HUDEP-2 (cell line): ENCODE results near the gene TBKBP1.
"Not testable (repeated sequence)": the region's sequence is repeated elsewhere in the genome, so short reads cannot be mapped to it uniquely, and the experiment has no call there.

Source experiments
- DNase-seq, 76 experiments: peaks; one replicate each; lab custom pipeline; 2025; ENCODE audit not compliant: unreplicated experiment in 76 of 76; lab: John Stamatoyannopoulos, UW

TBKBP1 gene

DNA sequence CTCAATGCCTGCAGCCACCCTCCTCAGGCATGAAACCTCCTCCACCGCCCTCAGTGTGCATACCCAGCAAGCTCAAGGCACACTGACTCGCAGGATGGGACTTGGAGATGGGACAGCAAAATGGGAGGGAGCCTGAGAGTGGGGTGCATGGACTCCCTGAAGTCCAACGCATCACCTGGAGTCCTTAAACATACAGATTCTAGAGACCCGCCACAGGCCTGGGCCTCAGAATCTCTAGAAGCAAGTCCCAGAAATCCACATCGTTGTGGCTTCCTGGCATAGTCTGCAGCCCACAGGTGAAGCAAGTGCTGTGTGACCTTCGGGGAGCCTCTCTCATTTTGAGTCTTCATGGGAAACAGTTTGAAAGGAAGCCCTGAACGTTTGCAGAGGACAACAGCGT lies 35.5 kb downstream of the TBKBP1 start:
- no peak for DNase-seq

DNA sequence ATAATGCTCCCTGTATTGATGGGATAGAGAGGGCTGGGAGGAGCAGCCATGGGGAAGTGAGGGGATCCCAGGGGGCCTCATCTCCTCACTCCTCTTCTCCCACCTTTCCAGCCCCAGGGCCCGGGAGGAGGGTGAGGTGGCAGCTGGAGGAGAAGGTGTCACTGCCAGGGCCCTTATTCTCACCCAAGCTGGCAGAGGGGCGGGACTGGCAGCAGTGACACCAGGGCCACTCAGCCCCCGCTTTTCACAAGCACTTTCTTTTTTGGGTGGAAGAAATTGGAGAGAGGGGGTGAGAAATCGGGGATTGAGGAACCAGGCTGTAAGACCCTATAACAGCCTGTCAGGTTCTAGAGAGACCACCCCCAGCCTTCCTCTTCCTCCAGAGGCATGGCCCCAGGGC lies 36.7 kb downstream of the TBKBP1 start:
- DNase-seq = no peak

DNA sequence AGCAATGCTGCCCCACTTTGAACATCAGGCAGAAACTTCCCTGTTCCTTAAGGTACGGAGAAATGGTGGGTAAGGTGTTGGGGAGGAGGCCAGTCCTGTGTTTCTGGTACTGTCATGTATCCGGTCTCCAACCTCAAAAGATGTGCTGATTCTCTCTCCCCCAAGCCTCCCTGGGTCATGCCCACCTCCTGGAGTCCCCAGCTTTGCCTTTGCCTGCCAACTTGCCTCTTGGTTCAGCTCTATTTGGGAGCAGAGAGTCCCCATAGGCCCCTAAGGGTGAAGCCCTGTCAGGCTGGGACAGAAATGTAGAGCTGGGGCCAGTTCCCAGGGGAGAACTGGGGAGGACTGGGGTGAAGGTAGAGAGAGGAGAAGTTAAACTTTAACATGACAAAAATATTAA lies 37.4 kb downstream of the TBKBP1 start:
- no peak for DNase-seq

DNA sequence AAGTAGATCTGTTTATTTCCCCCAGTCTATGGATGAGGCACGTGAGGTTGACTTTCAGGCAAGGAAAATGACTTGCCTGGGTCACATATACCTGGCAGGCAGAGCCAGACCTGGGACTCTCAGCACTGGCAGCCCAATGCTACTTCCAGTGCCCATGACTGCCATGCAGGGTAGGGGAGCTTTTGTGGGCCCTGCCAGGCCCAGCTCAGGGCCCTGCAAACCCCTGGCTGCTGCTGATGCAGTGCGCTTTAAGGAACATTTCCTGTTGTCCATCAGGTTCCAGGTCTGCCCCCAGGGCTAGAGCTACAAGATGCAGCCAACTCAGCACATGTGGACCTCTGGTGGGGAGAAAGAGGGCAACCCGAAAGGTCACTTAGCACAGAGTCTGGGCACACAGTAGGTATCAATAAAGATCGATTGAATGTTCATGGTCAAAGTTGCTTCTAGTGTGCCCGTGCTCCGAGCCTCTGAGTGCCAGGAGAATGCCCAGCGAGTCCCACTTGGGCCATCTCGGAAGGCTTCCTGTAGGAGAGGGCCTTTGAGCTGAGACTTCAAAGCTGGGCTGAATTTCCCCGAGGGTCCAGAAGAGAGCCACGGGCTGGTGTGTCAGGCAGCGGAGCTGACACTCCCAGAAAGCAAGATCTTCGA lies 38.6 kb downstream of the TBKBP1 start:
- no peak for DNase-seq

DNA sequence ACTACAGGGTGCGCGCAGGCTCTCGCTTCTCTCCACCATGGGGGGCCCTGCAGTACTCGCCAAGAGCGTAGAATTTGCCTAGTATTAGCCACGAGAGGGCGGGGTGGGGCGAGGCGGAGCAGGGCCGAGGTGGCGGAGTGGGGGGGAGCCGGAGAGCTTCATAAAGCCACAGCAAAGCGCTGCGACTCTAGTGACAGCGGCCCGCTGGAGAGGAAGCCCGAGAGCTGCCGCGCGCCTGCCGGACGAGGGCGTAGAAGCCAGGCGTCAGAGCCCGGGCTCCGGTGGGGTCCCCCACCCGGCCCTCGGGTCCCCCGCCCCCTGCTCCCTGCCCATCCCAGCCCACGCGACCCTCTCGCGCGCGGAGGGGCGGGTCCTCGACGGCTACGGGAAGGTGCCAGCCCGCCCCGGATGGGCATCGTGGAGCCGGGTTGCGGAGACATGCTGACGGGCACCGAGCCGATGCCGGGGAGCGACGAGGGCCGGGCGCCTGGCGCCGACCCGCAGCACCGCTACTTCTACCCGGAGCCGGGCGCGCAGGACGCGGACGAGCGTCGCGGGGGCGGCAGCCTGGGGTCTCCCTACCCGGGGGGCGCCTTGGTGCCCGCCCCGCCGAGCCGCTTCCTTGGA lies 39.2 kb downstream of the TBKBP1 start, which contains the start of gene TBX21:
Gene TBX21 (plus strand): TSS at position 190 of the 627 bp plus-strand sequence. CDS start 219 bp downstream, at position 409.
- peak in 54 of 76 experiments; percentile 0 to 70 (median 40) for DNase-seq

DNA sequence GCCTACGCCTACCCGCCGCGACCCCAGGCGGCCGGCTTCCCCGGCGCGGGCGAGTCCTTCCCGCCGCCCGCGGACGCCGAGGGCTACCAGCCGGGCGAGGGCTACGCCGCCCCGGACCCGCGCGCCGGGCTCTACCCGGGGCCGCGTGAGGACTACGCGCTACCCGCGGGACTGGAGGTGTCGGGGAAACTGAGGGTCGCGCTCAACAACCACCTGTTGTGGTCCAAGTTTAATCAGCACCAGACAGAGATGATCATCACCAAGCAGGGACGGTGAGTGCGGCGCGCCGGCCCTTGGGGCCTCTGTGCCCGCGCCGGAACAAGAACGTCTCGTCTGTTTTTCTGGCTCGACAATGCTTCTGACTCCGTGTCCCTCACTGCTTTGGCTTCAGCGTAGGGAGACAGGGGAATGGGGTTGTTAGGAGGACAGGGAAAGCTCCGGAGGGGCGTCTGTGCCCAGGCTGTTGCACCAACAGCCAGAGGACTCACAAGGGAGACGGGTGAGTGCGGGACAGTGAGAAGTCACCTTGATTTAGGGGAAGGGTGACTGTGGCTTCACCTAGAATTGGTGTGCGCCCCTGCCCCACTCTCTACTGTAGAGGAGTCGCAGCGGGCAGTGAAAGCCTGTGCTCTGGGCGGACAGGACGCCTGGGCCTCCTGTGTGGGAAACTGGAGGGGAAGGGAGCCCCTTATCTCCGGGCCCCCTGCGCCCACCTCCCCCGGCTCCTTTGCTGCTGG lies 39.9 kb downstream of the TBKBP1 start:
- DNase-seq = no peak

DNA sequence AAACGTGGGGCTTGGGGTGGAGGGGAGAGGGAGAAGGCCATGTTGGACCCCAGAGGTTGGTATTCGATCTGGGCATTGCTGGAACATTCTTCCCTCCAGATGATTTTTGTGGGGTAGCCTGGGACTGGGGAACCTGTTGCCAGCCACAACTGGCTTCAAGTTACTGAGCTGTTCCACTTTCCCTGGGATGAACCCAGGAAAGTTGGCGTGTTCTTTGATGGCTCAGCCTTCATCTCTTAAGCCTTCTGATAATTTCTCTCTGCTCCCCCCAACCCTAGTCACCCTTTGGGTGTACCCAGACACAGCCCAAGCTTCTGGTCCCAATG lies 41.1 kb downstream of the TBKBP1 start:
- no peak for DNase-seq

DNA sequence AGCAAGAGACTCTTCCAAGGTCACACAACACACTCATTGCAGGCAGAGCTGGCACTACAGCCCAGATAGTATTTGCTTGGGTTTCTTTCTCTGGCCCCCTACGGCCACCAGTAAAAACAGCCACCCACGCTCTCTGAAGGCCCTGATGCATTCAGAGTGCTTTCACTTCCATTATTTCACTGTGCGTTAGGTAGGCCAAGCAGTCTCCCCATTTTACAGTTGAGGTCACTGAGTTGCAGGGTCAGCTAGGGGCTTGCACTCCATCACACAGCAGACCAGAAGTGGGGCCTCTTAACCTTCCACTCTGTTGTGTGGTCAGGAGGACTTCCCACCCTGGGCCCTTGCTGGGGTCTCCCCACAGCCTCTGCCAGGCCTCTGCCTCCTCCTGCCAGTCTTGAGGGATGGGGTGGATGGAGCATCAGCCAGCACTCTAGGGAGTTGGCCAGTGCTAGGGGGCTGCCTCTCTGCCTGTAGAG lies 41.6 kb downstream of the TBKBP1 start:
- no peak for DNase-seq

DNA sequence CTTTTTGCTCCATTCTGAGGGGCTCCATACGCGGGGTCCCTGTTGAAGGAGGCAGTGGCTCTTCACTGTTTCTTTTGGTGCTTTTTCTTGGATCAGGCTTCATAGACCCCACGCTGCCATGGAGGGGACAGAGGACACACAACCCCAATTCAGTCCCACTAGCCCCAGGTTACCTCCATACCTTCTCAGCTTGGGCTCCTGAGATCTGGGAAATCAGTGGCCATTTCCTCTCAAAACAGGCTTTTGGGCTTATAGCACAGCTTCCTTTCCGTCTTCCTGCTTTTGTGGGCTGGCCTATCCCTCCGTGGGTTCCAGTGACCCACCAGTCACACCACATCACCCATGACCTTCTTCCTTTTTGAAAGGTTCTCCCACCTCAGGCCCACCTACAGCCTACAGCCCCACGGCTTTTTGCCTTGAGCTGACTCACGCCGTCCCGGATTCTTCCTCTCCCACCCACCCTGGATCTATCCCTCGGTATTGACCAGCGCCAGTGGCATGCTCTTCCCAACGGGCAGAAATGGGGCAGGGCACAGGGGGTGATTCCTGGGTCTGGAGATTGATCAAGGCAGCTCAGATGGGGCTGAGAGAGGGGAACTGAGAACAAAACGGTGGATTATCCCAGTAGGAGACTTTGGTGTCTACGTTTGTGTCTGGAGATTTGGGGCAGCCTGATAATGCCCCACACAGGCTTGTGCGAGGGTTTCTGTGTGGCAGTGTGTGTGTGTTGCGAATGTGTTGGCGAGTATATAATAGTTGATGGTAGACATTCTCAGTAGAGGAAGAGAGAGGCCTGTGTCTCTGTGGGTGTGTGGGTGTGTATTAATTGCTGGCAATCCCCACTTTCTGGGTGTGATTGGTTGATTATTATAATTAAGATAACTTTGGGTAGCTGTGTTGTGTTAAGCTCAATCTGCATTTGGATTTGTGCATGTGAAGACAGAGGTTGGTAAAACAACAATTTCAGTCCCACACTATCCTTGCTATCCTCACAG lies 42.8 kb downstream of the TBKBP1 start:
- no peak for DNase-seq

DNA sequence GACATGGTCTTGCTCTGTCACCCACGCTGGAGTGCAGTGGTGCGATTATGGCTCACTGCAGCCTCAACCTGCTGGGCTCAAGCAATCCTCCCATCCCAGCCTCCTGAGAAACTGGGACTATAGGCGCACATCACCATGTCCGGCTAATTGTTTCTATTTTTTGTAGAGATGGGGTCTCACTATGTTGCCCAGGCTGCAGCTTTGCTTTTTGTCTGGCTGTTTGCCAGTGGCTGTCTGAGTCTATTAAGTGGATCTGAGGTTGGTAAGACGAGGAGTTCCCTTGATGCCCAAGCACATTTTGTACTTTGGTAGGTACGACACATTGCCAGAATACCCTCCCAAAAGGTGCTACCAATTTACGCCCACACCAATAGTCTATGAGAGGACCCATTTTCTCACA lies 44.2 kb downstream of the TBKBP1 start:
- no peak for DNase-seq

DNA sequence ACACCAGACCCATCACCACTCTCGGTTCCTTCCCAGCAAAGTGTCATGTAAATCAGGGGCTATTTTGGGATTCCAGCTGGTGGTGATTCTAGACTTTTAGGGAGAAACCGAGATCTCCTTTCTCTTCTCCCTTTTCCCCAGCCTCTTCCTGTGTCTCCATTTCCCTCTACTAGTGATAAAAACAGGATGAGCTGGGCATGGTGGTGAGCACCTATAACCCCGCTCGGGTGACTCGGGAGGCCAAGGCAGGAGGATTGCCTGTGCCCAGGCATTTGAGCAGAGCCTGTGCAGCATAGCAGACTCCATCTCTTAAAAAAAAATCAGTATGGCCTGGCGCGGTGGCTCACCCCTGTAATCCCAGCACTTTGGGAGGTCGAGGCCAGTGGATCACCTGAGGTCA lies 45.2 kb downstream of the TBKBP1 start:
- DNase-seq = no peak

DNA sequence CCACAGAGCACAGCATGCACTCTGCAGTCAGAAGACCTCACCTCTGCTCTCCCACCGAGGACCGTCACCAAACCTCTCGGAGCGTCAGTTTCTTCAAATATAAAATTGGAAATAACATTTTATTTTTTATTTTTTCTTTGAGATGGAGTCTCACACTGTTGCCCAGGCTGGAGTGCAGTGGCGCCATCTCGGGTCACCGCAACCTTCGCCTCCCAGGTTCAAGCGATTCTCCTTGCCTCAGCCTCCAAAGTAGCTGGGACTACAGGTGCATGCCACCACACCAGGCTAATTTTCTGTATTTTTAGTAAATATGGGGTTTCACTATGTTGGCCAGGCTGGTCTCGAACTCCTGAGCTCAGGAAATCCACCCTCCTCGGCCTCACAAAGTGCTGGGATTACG lies 46.0 kb downstream of the TBKBP1 start:
- DNase-seq = not testable (repeated sequence)

DNA sequence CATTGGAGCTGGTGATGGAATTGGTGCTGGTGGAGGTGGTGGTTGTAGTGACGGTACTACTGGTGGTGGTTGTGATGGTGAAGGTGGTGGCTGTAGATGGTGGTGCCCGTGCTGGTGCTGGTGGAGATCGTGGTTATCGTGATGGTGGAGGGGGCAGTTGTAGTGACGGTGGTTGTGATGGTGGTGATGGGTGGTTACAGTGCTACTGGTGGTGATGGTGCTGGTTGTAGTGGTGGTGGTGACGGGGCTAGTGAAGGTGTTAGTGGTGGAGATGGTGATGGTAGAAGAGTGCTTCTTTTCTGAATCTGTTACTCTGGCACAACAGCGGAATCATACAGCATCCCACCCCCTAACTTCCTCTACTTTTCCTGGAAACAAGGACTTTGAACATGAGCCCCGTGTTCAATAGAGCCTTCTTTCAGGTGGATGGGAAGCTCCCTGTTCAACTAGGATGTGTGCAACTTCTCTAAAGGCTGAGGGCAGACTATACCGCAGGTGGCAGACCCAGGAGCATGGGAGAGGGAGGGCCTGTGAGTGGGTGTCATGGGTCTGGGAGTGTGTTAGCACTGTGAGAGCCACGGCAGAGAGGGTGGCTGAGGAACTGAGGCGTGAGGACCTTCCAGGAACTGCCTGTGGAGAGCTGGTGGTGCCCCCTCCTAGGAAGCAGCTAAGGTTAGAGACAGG lies 47.3 kb downstream of the TBKBP1 start:
- DNase-seq = no peak

DNA sequence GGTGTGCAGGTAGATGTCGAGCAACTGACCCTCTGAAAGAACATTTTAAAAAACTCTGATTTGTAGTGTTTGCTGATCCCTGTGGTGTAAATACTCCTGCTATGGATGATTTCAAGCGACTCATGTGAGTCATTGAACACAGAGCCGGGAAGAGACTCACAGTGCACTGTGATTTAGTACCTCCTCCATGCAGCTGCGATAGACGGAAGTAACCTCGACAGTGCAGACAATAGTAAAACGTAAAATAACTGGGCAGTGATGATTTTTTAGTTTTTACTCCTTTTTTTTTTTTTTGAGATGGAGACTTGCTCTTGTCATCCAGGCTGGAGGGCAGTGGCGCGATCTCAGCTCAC lies 47.8 kb downstream of the TBKBP1 start:
- DNase-seq = no peak

DNA sequence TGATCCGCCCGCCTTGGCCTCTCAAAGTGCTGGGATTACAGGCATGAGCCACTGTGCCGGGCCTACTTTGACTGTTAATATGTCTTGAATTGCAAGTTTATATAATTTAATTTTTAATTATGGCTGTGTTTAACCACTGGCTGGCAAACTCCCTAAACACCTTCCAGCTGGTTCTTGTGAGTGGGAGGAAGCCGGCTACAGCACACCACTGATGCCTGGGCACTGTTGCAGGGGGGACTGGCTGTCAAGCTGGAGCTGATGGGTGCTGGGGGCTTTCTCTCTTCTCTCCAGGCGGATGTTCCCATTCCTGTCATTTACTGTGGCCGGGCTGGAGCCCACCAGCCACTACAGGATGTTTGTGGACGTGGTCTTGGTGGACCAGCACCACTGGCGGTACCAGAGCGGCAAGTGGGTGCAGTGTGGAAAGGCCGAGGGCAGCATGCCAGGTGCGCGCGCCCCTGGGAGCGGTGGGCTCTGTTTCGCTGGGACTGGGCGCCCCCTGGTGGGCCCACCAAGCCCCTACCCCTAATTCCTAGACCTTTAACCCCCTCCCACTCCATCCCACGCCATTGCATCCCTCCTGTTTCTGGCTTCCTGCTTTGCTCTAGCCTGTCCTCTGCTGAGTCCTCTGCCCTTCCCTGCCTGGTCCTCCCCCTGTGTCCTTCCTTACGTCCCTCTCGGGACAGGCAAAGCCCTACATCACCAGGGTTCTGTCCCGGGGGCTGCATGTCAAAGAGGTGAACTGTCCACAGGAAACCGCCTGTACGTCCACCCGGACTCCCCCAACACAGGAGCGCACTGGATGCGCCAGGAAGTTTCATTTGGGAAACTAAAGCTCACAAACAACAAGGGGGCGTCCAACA lies 48.6 kb downstream of the TBKBP1 start:
- no peak for DNase-seq

DNA sequence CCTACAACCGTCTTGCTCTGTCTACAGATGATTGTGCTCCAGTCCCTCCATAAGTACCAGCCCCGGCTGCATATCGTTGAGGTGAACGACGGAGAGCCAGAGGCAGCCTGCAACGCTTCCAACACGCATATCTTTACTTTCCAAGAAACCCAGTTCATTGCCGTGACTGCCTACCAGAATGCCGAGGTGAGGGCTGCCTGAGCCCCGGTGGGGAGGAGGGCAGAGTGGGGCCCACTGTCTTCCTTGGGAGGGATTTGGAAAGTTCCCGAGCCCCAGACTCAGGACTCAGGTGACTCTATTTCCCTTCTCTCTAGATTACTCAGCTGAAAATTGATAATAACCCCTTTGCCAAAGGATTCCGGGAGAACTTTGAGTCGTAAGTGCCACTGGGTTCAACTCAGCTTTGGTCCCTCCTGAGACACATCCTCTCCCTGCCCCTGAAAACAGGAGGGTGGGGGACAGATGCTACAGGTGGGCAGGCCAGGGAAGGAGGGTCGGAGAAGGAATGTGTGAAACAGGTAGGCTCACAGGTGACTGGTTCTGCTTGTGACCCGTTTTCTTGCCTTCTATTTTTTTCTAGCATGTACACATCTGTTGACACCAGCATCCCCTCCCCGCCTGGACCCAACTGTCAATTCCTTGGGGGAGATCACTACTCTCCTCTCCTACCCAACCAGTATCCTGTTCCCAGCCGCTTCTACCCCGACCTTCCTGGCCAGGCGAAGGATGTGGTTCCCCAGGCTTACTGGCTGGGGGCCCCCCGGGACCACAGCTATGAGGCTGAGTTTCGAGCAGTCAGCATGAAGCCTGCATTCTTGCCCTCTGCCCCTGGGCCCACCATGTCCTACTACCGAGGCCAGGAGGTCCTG lies 50.4 kb downstream of the TBKBP1 start:
- DNase-seq = no peak

DNA sequence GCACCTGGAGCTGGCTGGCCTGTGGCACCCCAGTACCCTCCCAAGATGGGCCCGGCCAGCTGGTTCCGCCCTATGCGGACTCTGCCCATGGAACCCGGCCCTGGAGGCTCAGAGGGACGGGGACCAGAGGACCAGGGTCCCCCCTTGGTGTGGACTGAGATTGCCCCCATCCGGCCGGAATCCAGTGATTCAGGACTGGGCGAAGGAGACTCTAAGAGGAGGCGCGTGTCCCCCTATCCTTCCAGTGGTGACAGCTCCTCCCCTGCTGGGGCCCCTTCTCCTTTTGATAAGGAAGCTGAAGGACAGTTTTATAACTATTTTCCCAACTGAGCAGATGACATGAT lies 51.0 kb downstream of the TBKBP1 start:
- DNase-seq = no peak

DNA sequence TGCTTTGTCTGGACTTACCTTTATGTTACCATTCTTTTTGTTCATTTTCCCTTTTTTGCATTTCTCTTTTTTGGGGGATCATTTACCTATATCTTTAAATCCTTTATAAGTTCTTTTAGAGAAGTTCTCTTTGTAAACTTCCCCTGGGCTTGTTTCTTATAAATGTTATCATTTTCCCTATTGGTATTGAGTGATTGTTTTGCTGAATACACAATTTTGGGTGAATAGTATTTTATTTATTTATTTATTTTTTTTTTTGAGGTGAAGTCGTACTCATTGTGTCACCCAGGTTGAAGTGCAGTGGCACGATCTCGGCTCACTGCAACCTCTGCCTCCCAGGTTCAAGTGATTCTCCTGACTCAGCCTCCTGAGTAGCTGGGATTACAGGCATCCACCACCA lies 57.5 kb downstream of the TBKBP1 start:
- DNase-seq = no peak

DNA sequence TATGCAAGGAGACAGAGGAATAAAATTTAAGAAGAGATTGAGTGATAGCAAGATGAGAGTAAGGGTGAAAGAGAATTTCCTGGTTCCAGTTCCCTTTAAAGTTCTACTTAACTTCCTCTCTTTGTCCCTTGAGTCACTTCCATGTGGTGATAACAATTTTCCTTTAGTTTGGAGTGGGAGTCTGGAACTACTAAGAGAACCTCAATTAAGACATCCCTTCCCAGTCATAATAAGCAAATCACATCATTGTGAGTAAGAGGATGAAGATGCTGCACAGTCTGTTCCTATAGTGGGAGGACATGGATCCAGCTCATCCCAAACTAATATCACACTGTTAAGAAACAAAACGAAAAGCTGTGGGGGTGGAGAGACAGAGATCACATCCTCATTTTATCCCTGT lies 63.4 kb downstream of the TBKBP1 start:
- DNase-seq = no peak
